ENCODE results near the gene ARHGEF7.

ARHGEF7 gene

DNA sequence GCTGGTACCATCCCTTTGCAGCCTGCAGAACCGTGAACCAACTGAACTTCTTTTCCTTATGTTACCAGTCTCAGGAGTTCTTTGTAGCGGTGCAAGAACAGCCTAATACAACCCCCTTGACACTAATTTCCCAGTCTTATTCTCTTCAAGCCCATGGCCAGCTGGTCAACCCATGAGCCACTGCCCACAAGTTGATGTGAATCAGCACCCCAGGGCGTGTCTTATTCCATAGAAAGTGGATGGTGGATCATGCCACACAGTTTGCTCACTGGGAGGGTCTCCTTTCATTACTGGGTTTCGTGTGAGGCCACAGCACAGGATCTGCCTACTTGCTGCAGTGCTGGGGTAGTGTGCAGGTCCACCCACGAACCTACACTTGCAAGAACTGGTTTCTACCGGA is 232.3 kb downstream of the ARHGEF7 start:
- no peak for DNase-seq (ENCODE audit: low read depth)

DNA sequence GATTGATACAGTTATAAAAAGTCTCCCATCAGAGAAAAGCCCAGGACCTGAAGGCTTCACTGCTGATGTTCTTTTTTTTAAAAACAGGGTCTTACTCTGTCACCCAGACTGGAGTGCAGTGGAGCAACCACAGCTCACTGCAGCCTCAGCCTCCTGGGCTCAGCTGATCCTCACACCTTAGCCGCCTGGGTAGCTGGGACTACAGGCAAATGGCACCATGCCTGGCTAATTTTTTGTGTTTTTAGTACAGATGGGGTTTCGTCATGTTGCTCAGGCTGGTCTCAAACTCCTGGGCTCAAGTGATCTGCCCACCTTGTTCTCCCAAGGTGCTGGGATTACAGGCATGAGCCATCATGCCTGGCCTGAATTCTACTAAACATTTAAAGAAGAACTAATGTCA is 238.4 kb downstream of the ARHGEF7 start:
- DNase-seq (ENCODE audit: low read depth) = no peak

DNA sequence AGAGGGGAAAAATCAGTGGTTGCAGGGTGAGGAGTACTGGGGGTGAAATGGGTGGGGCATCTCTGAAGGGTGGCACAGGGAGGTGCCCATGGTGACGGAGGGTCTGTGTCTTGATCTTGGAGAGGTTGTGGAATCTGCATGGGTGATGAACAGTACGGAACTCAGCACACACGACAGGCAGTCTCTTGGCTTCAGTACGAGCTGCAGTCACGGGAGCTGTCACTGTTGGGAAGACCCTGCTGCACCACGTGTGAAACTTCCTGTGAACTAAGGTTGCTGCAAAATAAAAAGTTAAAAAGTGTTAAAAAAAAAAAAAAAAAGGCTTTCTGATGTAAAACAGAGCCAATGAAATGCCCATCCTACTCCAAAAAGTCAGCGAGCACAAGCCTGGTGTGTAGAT is 239.7 kb downstream of the ARHGEF7 start:
- DNase-seq (ENCODE audit: low read depth) = no peak
